ENCODE results near the gene DHCR7.

GRCh38 chr11:71466358-71466757 lies 18.2 kb upstream of the DHCR7 start:
- TF ChIP-seq CTCF (conservative IDR thresholded peaks at IDR 0.05; ENCODE audit: low read depth in 2 of 2), result no peak
- TF ChIP-seq EZH2 (IDR thresholded peaks at IDR 0.05; ENCODE audit: low read depth, unreplicated experiment), result no peak
- no peak for TF ChIP-seq EZH2phosphoT487 (IDR thresholded peaks at IDR 0.05; ENCODE audit: unreplicated experiment)
- TF ChIP-seq CREB1 (CRISPR knock-in tag; IDR thresholded peaks at IDR 0.05; ENCODE audit: low read depth), result no peak
- no peak for TF ChIP-seq REST (IDR thresholded peaks at IDR 0.05; ENCODE audit: unreplicated experiment)
- TF ChIP-seq JUNB (IDR thresholded peaks at IDR 0.05; ENCODE audit: unreplicated experiment), result no peak
- no peak for TF ChIP-seq POLR2AphosphoS5 (IDR thresholded peaks at IDR 0.05; ENCODE audit: low read depth)
- TF ChIP-seq ZNF114 (CRISPR knock-in tag; IDR thresholded peaks at IDR 0.05), result no peak
- no peak for TF ChIP-seq NANOG (IDR thresholded peaks at IDR 0.05; ENCODE audit: borderline replicate concordance)

All from GM23338 (cell line).